ENCODE measurements around the gene LYZL1.

LYZL1 gene

GRCh38 chr10:29266641-29267040, 22.2 kb upstream of the LYZL1 start:
- Histone ChIP-seq H2BK12ac (ENCODE audit: low read length in 2 of 2) (no peak overlapping the region), H3K4me1 (ENCODE audit: control insufficient read depth, insufficient read depth, low read depth, low read length) (no peaks in the 10 kb centered on the region), H3K18ac (ENCODE audit: low read depth in 1 of 2, low read length in 2 of 2) (no peak overlapping the region), H3K4me2 (ENCODE audit: low read length, poor library complexity, severe bottlenecking) (no peak overlapping the region), H3K14ac (ENCODE audit: low read length in 2 of 2) (no peak overlapping the region), H3K79me1 (replicated peaks; ENCODE audit: low read length, poor library complexity, severe bottlenecking) (no peaks in the 10 kb centered on the region), H3K36me3 (ENCODE audit: control insufficient read depth in 1 of 2, insufficient read depth in 2 of 2, low read depth in 1 of 2, low read length in 2 of 2) (no peaks in the 10 kb centered on the region), H4K91ac (ENCODE audit: low read length) (no peak overlapping the region), H2BK15ac (ENCODE audit: low read depth, poor library complexity, severe bottlenecking) (no peak overlapping the region), H3K27me3 (ENCODE audit: control insufficient read depth in 1 of 2, insufficient read depth in 1 of 2, low read length in 2 of 2) (peaks cover 13 to 15% of the 10 kb centered on the region in 2 experiments), H2AK5ac (ENCODE audit: low read length, severe bottlenecking) (no peak overlapping the region), H3K4me3 (ENCODE audit: insufficient read depth in 1 of 2, low read depth in 1 of 2, low read length in 2 of 2) (no peak overlapping the region), H2BK120ac (ENCODE audit: low read depth, low read length) (no peak overlapping the region), H4K8ac (ENCODE audit: low read length) (no peak overlapping the region), H3K9ac (ENCODE audit: low read length) (no peak overlapping the region), H2AFZ (ENCODE audit: low read depth, low read length) (no peak overlapping the region), H3K23ac (ENCODE audit: low read length in 2 of 2) (no peak overlapping the region), H3K4ac (ENCODE audit: low read depth in 1 of 2, low read length in 2 of 2) (no peak overlapping the region), H2BK5ac (ENCODE audit: low read depth, low read length, poor library complexity, severe bottlenecking) (no peak overlapping the region), H3K9me3 (ENCODE audit: control insufficient read depth, low read length) (peaks cover 16% of the 10 kb centered on the region), H3K27ac (ENCODE audit: low read length, poor library complexity, severe bottlenecking) (no peak overlapping the region)
- WGBS = 74% methylated on average over 8 of the region's 8 CpGs
- no peak for DNase-seq

- H4K91ac ChIP-seq (ENCODE audit: low read length) = no peak overlapping the region
These were observed 20.9 kb upstream of the LYZL1 start for GRCh38 chr10:29268011-29268410.

GRCh38 chr10:29269486-29269885, 19.4 kb upstream of the LYZL1 start:
- WGBS = 93% methylated on average over 8 of the region's 8 CpGs
- peaks cover 0 to 9% of the 10 kb centered on the region in 2 experiments for H3K27me3 ChIP-seq (ENCODE audit: control insufficient read depth in 1 of 2, insufficient read depth in 1 of 2, low read length in 2 of 2)

More at GRCh38 chr10:29268011-29268410, 20.9 kb upstream of the LYZL1 start:
- DNase-seq = no peak
- H3K23ac ChIP-seq (ENCODE audit: low read length in 2 of 2) = no peak overlapping the region
- H3K9ac ChIP-seq (ENCODE audit: low read length) = no peak overlapping the region
- H3K79me1 ChIP-seq (replicated peaks; ENCODE audit: low read length, poor library complexity, severe bottlenecking) = no peaks in the 10 kb centered on the region
- H3K27ac ChIP-seq (ENCODE audit: low read length, poor library complexity, severe bottlenecking) = no peak overlapping the region
- no peak overlapping the region for H4K8ac ChIP-seq (ENCODE audit: low read length)
- H3K27me3 ChIP-seq (ENCODE audit: control insufficient read depth in 1 of 2, insufficient read depth in 1 of 2, low read length in 2 of 2) = peaks cover 5 to 15% of the 10 kb centered on the region in 2 experiments
- no peak overlapping the region for H3K4ac ChIP-seq (ENCODE audit: low read depth in 1 of 2, low read length in 2 of 2)
- H2BK12ac ChIP-seq (ENCODE audit: low read length in 2 of 2) = no peak overlapping the region
- no peak overlapping the region for H2BK15ac ChIP-seq (ENCODE audit: low read depth, poor library complexity, severe bottlenecking)
- 94% methylated on average over 6 of the region's 6 CpGs for WGBS
- H3K9me3 ChIP-seq (ENCODE audit: control insufficient read depth, low read length) = peaks cover 19% of the 10 kb centered on the region
- H3K36me3 ChIP-seq (ENCODE audit: control insufficient read depth in 1 of 2, insufficient read depth in 2 of 2, low read depth in 1 of 2, low read length in 2 of 2) = no peaks in the 10 kb centered on the region
- no peak overlapping the region for H2AK5ac ChIP-seq (ENCODE audit: low read length, severe bottlenecking)
- H3K14ac ChIP-seq (ENCODE audit: low read length in 2 of 2) = no peak overlapping the region
- no peaks in the 10 kb centered on the region for H3K4me1 ChIP-seq (ENCODE audit: control insufficient read depth, insufficient read depth, low read depth, low read length)
- no peak overlapping the region for H3K4me2 ChIP-seq (ENCODE audit: low read length, poor library complexity, severe bottlenecking)
- H2BK5ac ChIP-seq (ENCODE audit: low read depth, low read length, poor library complexity, severe bottlenecking) = no peak overlapping the region
- no peak overlapping the region for H3K4me3 ChIP-seq (ENCODE audit: insufficient read depth in 1 of 2, low read depth in 1 of 2, low read length in 2 of 2)
- no peak overlapping the region for H2BK120ac ChIP-seq (ENCODE audit: low read depth, low read length)
- H3K18ac ChIP-seq (ENCODE audit: low read depth in 1 of 2, low read length in 2 of 2) = no peak overlapping the region
- no peak overlapping the region for H2AFZ ChIP-seq (ENCODE audit: low read depth, low read length)

DNA sequence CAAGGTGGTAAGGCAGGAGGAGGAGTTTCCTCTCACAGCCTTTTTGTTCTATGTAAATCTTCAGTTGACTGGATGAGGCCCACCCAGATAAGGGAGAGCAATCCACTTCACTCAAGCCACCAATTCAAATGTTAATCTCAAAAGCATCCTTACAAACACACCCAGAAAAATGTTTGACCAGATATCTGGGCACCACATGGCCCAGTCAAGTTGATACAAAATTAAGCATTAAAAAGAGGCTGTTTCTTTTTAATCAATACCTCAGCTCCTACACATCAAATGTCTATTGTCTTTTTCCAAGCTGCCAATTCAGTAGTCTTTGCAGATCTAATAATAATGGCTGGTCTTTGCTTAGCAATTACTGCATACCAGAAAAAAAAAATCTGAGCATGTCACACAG, 18.0 kb upstream of the LYZL1 start:
- Histone ChIP-seq H4K8ac (ENCODE audit: low read length) (no peak overlapping the region), H2BK15ac (ENCODE audit: low read depth, poor library complexity, severe bottlenecking) (no peak overlapping the region), H2AK5ac (ENCODE audit: low read length, severe bottlenecking) (no peak overlapping the region), H3K27ac (ENCODE audit: low read length, poor library complexity, severe bottlenecking) (no peak overlapping the region), H3K9me3 (ENCODE audit: control insufficient read depth, low read length) (peaks cover 19% of the 10 kb centered on the region), H3K4ac (ENCODE audit: low read depth in 1 of 2, low read length in 2 of 2) (no peak overlapping the region), H3K27me3 (ENCODE audit: control insufficient read depth in 1 of 2, insufficient read depth in 1 of 2, low read length in 2 of 2) (peaks cover 0 to 9% of the 10 kb centered on the region in 2 experiments), H4K91ac (ENCODE audit: low read length) (no peak overlapping the region), H3K9ac (ENCODE audit: low read length) (no peak overlapping the region), H3K18ac (ENCODE audit: low read depth in 1 of 2, low read length in 2 of 2) (no peak overlapping the region), H3K23ac (ENCODE audit: low read length in 2 of 2) (no peak overlapping the region), H3K79me1 (replicated peaks; ENCODE audit: low read length, poor library complexity, severe bottlenecking) (no peaks in the 10 kb centered on the region), H3K4me3 (ENCODE audit: insufficient read depth in 1 of 2, low read depth in 1 of 2, low read length in 2 of 2) (no peak overlapping the region), H3K14ac (ENCODE audit: low read length in 2 of 2) (no peak overlapping the region), H3K36me3 (ENCODE audit: control insufficient read depth in 1 of 2, insufficient read depth in 2 of 2, low read depth in 1 of 2, low read length in 2 of 2) (no peaks in the 10 kb centered on the region), H2BK5ac (ENCODE audit: low read depth, low read length, poor library complexity, severe bottlenecking) (no peak overlapping the region), H2AFZ (ENCODE audit: low read depth, low read length) (no peak overlapping the region), H3K4me1 (ENCODE audit: control insufficient read depth, insufficient read depth, low read depth, low read length) (no peaks in the 10 kb centered on the region), H2BK12ac (ENCODE audit: low read length in 2 of 2) (no peak overlapping the region), H2BK120ac (ENCODE audit: low read depth, low read length) (no peak overlapping the region), H3K4me2 (ENCODE audit: low read length, poor library complexity, severe bottlenecking) (no peak overlapping the region)
- DNase-seq = no peak

More at GRCh38 chr10:29269486-29269885, 19.4 kb upstream of the LYZL1 start:
- H2BK15ac ChIP-seq (ENCODE audit: low read depth, poor library complexity, severe bottlenecking) = no peak overlapping the region
- H4K8ac ChIP-seq (ENCODE audit: low read length) = no peak overlapping the region
- no peak for DNase-seq
- no peak overlapping the region for H2AFZ ChIP-seq (ENCODE audit: low read depth, low read length)
- H2BK120ac ChIP-seq (ENCODE audit: low read depth, low read length) = no peak overlapping the region
- H4K91ac ChIP-seq (ENCODE audit: low read length) = no peak overlapping the region
- H3K27ac ChIP-seq (ENCODE audit: low read length, poor library complexity, severe bottlenecking) = no peak overlapping the region
- H3K79me1 ChIP-seq (replicated peaks; ENCODE audit: low read length, poor library complexity, severe bottlenecking) = no peaks in the 10 kb centered on the region
- H3K23ac ChIP-seq (ENCODE audit: low read length in 2 of 2) = no peak overlapping the region
- no peaks in the 10 kb centered on the region for H3K36me3 ChIP-seq (ENCODE audit: control insufficient read depth in 1 of 2, insufficient read depth in 2 of 2, low read depth in 1 of 2, low read length in 2 of 2)
- H3K4me2 ChIP-seq (ENCODE audit: low read length, poor library complexity, severe bottlenecking) = no peak overlapping the region
- H3K18ac ChIP-seq (ENCODE audit: low read depth in 1 of 2, low read length in 2 of 2) = no peak overlapping the region
- H3K14ac ChIP-seq (ENCODE audit: low read length in 2 of 2) = no peak overlapping the region
- H3K9me3 ChIP-seq (ENCODE audit: control insufficient read depth, low read length) = peaks cover 19% of the 10 kb centered on the region
- H2BK12ac ChIP-seq (ENCODE audit: low read length in 2 of 2) = no peak overlapping the region
- no peak overlapping the region for H3K4ac ChIP-seq (ENCODE audit: low read depth in 1 of 2, low read length in 2 of 2)
- no peak overlapping the region for H2BK5ac ChIP-seq (ENCODE audit: low read depth, low read length, poor library complexity, severe bottlenecking)
- no peaks in the 10 kb centered on the region for H3K4me1 ChIP-seq (ENCODE audit: control insufficient read depth, insufficient read depth, low read depth, low read length)
- H3K4me3 ChIP-seq (ENCODE audit: insufficient read depth in 1 of 2, low read depth in 1 of 2, low read length in 2 of 2) = no peak overlapping the region
- no peak overlapping the region for H3K9ac ChIP-seq (ENCODE audit: low read length)
- no peak overlapping the region for H2AK5ac ChIP-seq (ENCODE audit: low read length, severe bottlenecking)

All from mesenchymal stem cell (in vitro differentiated cells and primary cell).